Stomach smooth muscle (tissue), 2 donors: ENCODE measurements around the gene ANKRD30B.
"Not testable (repeated sequence)": the region's sequence is repeated elsewhere in the genome, so short reads cannot be mapped to it uniquely, and the experiment has no call there.

Source experiments
- H3K27ac ChIP-seq: one replicate; pipeline ENCODE4 v1.7.0; 2013; ENCODE audit warnings: mild to moderate bottlenecking, low read length, inconsistent platforms
- H3K27me3 ChIP-seq, 2 donors: one replicate each; pipeline ENCODE4 v1.7.0; 2013; ENCODE audit warnings: low read length in 2 of 2; ENCODE audit not compliant: insufficient read depth in 2 of 2, control insufficient read depth in 1 of 2
- H3K36me3 ChIP-seq, 2 donors: one replicate each; pipeline ENCODE4 v1.7.0; 2013; ENCODE audit warnings: low read length in 2 of 2; ENCODE audit not compliant: control insufficient read depth in 2 of 2, insufficient read depth in 2 of 2
- H3K4me1 ChIP-seq: one replicate; pipeline ENCODE4 v1.7.0; 2013; ENCODE audit warnings: low read length; ENCODE audit not compliant: control insufficient read depth, insufficient read depth
- H3K4me3 ChIP-seq, 2 donors: one replicate each; pipeline ENCODE4 v1.7.0; 2013; ENCODE audit warnings: low read length in 2 of 2
- H3K9ac ChIP-seq, 2 donors: one replicate each; pipeline ENCODE4 v1.7.0; 2013; ENCODE audit warnings: low read length in 2 of 2, mild to moderate bottlenecking in 1 of 2
- H3K9me3 ChIP-seq, 2 donors: one replicate each; pipeline ENCODE4 v1.7.0; 2013; ENCODE audit warnings: low read length in 2 of 2; ENCODE audit not compliant: control insufficient read depth in 2 of 2
- donor health status: healthy.
- donor health status: Pancreatic carcinoma.

The ANKRD30B gene, protein sequence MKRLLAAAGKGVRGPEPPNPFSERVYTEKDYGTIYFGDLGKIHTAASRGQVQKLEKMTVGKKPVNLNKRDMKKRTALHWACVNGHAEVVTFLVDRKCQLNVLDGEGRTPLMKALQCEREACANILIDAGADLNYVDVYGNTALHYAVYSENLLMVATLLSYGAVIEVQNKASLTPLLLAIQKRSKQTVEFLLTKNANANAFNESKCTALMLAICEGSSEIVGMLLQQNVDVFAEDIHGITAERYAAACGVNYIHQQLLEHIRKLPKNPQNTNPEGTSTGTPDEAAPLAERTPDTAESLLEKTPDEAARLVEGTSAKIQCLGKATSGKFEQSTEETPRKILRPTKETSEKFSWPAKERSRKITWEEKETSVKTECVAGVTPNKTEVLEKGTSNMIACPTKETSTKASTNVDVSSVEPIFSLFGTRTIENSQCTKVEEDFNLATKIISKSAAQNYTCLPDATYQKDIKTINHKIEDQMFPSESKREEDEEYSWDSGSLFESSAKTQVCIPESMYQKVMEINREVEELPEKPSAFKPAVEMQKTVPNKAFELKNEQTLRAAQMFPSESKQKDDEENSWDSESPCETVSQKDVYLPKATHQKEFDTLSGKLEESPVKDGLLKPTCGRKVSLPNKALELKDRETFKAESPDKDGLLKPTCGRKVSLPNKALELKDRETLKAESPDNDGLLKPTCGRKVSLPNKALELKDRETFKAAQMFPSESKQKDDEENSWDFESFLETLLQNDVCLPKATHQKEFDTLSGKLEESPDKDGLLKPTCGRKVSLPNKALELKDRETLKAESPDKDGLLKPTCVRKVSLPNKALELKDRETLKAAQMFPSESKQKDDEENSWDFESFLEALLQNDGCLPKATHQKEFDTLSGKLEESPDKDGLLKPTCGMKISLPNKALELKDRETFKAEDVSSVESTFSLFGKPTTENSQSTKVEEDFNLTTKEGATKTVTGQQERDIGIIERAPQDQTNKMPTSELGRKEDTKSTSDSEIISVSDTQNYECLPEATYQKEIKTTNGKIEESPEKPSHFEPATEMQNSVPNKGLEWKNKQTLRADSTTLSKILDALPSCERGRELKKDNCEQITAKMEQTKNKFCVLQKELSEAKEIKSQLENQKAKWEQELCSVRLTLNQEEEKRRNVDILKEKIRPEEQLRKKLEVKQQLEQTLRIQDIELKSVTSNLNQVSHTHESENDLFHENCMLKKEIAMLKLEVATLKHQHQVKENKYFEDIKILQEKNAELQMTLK (N-terminal part only)

DNA sequence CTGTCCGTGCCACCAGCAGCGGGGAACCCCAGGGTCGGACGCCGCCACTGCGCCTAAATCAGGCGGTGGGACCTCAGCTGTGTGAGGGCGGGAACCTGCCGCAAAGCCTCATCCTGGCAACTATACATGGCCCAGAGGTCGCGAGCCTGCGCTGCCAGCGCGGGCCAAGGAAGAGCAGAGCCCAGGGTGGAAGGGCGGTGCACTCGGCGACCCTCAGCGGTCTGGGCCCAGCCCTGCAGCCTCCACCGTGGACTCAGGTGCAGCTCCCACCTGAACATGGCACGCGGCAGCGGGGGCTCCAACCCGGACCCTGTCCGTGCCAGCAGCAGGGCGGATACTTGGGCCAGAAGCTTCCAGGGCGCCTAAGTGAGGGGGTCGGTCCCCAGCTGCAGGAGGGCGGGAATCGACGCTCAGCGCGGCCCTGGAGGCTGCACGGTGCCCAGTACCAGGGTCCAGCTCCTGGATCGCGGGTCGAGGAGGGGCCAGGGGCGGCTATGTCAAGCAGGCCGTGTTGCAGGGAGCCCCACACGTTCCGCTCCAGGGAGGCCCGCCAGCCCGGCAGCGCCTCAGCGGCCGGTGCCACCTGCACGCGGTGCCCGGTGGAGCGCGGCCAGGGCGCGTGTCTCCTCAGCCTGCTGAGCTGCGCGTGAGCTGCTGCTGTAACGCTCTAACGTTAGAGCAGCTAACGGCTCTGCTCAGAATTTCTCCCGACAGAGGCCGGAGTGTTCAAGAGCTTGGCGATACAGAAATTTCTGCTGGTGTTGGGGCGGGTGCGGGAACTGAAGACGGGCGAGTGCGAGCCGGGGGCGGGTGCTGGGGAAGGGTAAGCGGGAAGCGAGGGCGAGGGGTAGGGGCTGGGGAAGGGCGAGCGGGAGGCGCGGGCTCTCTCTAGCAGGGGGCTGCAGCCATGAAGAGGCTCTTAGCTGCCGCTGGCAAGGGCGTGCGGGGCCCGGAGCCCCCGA is at the start of gene ANKRD30B:
Gene ANKRD30B, plus strand, starts transcription at position 660 of the 962 bp plus-strand sequence. Its CDS starts 248 bp downstream, at position 908.
- Histone ChIP-seq H3K27me3 (no peaks in the 10 kb centered on the region), H3K27ac (no peak within 1 kb of the TSS), H3K4me3 (no peak within 1 kb of the TSS), H3K36me3 (no peaks in the 10 kb centered on the region), H3K4me1 (no peaks in the 10 kb centered on the region), H3K9ac (no peak within 1 kb of the TSS), H3K9me3 (no peaks in the 10 kb centered on the region)

DNA sequence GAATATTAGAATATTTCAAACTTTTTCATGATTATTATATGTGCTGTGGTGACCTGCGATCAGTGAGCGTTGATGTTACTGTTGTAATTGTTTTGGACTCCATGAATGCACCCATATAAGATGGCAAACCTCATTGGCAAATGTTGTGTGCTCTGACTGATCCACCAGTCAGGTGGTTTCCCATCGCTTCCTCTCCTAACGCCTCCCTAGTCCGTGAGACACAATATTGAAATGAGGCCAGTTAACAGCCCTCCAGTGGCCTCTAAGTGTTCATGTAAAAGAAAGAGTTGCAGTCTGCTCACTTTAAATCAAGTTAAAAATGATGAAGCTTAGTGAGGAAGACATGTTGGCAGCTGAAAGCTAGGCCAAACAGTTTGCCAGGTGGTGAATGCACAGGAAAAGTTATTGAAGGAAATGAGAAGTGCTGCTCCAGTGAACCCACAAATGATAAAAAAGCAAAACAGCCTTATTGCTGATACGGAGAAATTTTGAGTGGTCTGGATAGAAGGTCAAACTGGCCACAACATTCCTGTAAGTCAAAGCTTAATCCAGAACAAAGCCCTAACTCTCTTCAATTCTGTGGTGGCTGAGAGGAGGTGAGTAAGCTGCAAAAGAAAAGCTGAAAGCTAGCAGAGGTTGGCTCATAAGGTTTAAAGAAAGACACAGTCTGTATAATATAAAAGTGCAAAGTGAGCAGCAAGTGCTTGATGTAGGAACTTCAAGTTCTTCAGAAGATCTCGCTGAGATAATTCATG is 46.5 kb upstream of the ANKRD30B start:
- H3K4me1 ChIP-seq, H3K9ac ChIP-seq, H3K36me3 ChIP-seq, H3K9me3 ChIP-seq, H3K4me3 ChIP-seq, H3K27me3 ChIP-seq, H3K27ac ChIP-seq: not testable (repeated sequence)

DNA sequence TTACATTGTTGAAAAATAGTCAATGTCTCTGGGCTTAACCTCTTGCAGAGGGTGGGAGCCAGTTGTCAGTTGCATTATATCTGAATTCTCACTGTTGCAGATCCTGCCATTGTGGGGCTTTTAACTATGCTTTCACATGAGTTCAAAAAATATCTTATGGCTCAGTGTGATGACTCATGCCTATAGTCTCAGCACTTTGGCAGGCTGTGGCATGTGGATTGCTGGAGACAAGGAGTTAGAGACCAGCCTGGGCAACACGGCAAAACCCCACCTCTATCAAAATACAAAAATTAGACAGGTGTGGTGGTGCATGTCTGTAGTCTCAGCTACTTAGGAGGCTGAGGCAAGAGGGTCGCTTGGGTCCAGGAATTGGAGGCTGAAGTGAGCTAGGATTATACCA is 38.2 kb upstream of the ANKRD30B start:
- H3K9me3 ChIP-seq, H3K36me3 ChIP-seq, H3K9ac ChIP-seq, H3K27ac ChIP-seq, H3K4me1 ChIP-seq, H3K27me3 ChIP-seq, H3K4me3 ChIP-seq: not testable (repeated sequence)

DNA sequence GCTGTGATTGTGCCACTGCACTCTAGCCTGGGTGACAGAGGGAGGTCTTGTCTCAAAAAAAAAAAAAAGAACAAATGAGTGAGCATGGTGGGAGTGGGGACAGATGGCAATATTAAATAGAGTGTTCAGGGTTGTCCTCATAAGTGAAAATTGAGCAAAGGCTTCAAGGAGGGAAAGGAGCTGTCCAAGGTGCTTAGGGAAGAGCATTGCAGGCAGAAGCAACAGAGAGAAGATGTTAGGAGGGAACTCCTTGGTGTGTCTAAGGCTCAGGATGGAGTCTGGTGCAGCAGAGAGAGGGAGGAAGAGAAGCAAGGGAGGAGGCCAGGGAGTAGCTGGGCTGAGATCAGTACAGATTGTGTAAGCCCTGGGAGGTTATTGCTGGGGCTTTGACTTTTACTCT is 26.4 kb upstream of the ANKRD30B start:
- not testable (repeated sequence) for H3K4me3 ChIP-seq, H3K9ac ChIP-seq, H3K4me1 ChIP-seq, H3K36me3 ChIP-seq, H3K9me3 ChIP-seq, H3K27me3 ChIP-seq, H3K27ac ChIP-seq

DNA sequence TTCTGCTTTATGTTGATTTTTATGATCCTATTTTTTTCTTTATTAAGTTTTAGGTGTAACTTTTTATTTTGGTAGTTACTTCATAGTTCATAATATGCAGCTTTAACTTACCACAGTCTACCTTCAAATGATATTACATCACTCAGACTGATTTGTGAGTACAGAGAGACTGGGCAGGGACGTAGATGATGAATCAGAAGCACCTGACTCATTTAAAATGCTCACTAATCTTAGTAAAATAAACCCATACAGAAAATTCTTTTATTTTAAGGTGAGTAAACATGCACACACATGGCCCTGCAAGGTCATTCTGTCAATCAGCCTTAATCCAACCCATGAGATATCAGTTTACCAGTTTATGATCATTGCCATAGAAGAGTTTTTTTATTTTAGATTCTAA is 8.9 kb upstream of the ANKRD30B start:
- not testable (repeated sequence) for H3K9ac ChIP-seq, H3K9me3 ChIP-seq, H3K4me1 ChIP-seq, H3K36me3 ChIP-seq, H3K27ac ChIP-seq, H3K27me3 ChIP-seq, H3K4me3 ChIP-seq

DNA sequence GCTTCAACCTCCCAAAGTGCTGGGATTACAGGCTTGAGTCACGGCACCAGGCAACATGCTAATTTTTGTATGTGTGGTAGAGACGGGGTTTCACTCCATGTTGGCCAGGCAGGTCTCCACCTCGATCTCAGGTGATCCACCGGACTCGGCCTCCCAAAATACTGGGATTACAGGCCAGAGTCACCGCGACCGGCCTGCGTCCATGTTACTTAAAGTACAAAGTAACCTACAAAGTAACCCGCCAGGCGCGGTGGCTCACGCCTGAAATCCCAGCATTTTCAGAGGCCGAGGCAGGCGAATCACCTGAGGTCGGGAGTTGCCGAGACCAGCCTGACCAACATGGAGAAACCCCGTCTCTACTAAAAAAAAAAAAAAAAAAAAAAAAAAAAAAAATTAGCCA is 1.1 kb upstream of the ANKRD30B start:
- Histone ChIP-seq H3K9me3 (no peaks in the 10 kb centered on the region), H3K27ac (no peak overlapping the region), H3K9ac (no peak overlapping the region), H3K27me3 (no peaks in the 10 kb centered on the region), H3K4me3 (no peak overlapping the region), H3K36me3 (no peaks in the 10 kb centered on the region), H3K4me1 (no peaks in the 10 kb centered on the region)

DNA sequence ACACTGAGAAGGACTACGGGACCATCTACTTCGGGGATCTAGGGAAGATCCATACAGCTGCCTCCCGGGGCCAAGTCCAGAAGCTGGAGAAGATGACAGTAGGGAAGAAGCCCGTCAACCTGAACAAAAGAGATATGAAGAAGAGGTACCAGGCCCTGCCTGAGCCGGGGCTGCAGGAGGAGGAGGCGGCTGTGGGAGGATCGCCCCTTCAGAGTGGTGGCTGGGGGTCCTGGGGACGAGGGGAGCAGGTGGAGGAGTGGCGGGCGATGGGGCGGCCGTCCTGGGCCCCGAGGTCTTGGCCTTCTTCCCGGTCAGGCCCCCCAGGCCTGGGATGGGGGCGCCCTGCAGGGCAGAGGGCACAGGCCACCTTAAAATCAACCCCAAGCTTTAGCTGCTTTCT is 524 bp downstream of the ANKRD30B start:
- H3K4me3 ChIP-seq, result no peak overlapping the region
- no peaks in the 10 kb centered on the region for H3K36me3 ChIP-seq
- no peaks in the 10 kb centered on the region for H3K9me3 ChIP-seq
- H3K4me1 ChIP-seq, result no peaks in the 10 kb centered on the region
- H3K27me3 ChIP-seq, result no peaks in the 10 kb centered on the region
- no peak overlapping the region for H3K9ac ChIP-seq
- H3K27ac ChIP-seq, result no peak overlapping the region

DNA sequence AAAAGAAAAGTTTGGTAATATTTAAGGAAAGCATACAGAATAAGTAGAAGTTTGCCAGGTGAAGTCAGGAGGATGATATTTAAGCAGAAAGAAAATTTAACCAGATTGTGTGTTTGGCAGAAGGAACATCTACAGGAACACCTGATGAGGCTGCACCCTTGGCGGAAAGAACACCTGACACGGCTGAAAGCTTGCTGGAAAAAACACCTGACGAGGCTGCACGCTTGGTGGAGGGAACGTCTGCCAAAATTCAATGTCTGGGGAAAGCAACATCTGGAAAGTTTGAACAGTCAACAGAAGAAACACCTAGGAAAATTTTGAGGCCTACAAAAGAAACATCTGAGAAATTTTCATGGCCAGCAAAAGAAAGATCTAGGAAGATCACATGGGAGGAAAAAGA is 15.6 kb downstream of the ANKRD30B start:
- H3K4me1 ChIP-seq, H3K9ac ChIP-seq, H3K27ac ChIP-seq, H3K36me3 ChIP-seq, H3K27me3 ChIP-seq, H3K4me3 ChIP-seq, H3K9me3 ChIP-seq: not testable (repeated sequence)

DNA sequence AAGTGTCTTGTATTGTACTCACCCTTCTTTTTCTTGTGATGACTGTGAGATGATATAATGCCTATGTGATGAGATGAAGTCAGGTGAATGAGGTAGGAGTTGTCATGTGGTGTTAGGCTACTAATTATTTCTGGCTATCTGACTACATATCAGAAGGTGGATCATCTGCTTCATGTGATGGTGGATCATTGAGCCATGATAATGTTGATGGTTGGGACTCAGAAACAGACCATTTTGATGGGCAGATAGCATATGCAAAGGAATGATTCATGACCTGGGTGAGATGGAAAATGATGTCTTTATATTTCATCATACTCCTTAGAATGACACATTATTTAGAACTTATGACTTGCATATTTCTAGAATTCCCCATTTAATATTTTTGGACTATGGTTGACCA is 19.5 kb downstream of the ANKRD30B start:
- Histone ChIP-seq H3K9me3 (no peaks in the 10 kb centered on the region), H3K36me3 (no peaks in the 10 kb centered on the region), H3K4me1 (no peaks in the 10 kb centered on the region), H3K4me3 (no peak overlapping the region), H3K27ac (no peak overlapping the region), H3K9ac (no peak overlapping the region), H3K27me3 (no peaks in the 10 kb centered on the region)
